Breast epithelium (tissue), 3 donors: ENCODE results near the gene ESAM.

Source experiments
- CTCF ChIP-seq, 3 donors: fragments of 450-650 bp; IDR thresholded peaks; one replicate each; pipeline ENCODE4 v1.5.1; 2016 to 2017; ENCODE audit warnings: antibody characterized with exemption in 3 of 3, mild to moderate bottlenecking in 3 of 3, moderate library complexity in 3 of 3
- POLR2A ChIP-seq: fragments of 450-650 bp; IDR thresholded peaks from one replicate; pipeline ENCODE4 v1.6.1; 2016; ENCODE audit warnings: antibody characterized with exemption, mild to moderate bottlenecking, moderate library complexity
- POLR2AphosphoS5 ChIP-seq, 3 donors: sonication (generic); formaldehyde crosslinking; IDR thresholded peaks; one replicate each; pipeline ENCODE4 v1.6.1; 2017; ENCODE audit warnings: antibody characterized with exemption in 3 of 3

DNA sequence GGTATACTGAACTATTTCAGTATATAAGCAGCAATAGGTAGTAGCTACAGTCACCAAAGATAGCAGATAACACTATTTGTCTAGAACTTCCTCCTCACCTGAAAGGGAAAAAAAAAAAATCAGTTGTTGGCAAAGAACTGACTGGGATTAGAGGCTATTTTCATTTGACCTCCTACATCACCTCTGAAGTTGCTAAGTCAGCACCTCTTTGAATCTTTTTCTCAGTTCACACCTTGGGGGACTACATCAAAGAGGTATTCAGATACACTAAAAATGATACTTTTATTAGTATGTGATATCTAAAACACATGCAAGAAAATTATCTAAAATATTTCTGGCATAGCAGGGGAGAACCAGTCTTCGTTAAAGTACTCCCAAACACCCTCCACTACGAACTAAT, 22.0 kb upstream of the ESAM start:
- no peak for TF ChIP-seq CTCF (IDR thresholded peaks at IDR 0.05)
- no peak for TF ChIP-seq POLR2AphosphoS5 (IDR thresholded peaks at IDR 0.05)
- TF ChIP-seq POLR2A = no peak
